ENCODE results near the gene ANKAR.
"Not testable (repeated sequence)": the region's sequence is repeated elsewhere in the genome, so short reads cannot be mapped to it uniquely, and the experiment has no call there.

Gene ANKAR

DNA sequence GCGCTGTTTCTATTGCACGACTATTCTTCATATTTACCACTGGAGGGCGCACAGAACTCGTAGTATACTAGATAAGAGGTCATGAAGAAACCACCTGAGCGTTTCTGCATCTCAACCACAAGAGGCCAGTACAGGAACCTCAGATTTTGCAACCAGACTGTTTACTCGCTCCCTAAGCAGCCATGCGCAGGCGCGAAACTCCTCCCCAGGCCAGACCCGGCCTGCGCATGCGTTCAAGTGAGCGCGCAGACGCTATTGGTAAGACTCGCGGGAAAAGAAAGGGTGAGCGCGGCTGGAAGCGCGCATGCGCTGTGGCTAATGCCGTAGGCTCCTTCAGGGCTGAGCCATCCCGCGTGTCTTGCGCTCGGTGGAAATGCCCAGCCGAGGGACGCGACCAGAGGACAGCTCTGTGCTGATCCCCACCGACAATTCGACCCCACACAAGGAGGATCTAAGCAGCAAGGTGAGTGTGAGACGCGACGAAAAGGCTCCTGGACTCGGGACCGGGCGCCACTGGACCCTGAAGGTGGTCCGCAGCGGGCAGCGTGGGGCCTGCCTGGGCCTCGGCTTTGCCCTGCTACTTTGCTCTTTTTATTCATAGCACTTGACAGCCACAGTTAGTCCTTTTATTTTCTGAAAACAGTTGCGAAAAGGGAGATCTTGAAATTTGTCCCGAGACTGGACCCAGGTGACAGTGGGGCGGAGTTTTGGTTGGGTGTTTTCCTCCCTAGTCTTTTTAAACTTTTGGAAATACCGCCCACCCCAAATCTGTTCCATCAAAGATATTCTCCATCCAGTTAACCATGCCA lies 13.1 kb upstream of the ANKAR start, which contains the start of gene ASNSD1:
ASNSD1 (plus strand) TSS at position 312 of the 809 bp plus-strand sequence. CDS start 4,674 bp downstream, outside the sequence.
- peak; percentile 97 for DNase-seq

DNA sequence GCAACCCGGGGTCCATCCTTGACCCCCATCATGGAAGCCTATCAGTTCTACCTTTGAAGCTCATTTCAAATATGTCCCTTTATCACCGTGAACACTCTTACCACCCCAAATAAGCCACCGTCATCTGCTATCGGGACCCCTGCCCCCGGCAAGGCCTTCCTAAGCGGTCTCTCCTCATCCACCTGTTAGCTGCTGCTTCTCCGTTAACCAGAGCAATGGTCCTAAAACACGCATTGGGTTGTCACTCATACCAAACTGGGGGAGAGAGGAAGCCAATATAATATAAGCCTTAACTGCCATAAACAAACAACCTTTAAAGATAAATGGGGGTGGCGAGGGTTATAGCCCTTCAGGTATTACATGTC lies 12.5 kb upstream of the ANKAR start:
- DNase-seq: no peak

DNA sequence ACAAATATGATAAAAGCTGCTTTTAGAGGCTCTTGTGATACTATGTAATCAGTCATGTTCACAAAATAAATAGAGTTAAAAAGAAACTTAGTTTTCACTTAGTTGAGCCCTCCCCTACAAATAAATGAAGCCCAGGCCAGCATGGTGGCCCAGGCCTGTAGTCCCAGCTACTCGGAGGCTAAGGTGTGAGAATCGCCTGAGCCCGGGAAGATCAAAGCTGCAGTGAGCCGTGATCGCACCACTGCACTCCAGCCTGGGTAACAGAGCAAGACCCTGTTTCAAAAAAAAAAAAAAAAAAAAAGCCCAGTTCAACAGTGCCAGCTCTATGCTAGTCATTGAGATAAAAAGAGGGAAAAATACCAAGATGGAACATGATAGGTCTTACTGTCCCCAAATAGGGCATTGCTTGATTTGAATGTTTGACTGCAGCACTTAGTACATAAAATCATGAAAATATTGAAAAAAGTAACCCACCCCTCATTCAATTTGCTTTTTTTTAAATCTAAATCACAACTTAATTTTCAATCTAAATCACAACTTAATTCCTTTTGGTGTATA lies 11.7 kb upstream of the ANKAR start:
- DNase-seq: no peak

DNA sequence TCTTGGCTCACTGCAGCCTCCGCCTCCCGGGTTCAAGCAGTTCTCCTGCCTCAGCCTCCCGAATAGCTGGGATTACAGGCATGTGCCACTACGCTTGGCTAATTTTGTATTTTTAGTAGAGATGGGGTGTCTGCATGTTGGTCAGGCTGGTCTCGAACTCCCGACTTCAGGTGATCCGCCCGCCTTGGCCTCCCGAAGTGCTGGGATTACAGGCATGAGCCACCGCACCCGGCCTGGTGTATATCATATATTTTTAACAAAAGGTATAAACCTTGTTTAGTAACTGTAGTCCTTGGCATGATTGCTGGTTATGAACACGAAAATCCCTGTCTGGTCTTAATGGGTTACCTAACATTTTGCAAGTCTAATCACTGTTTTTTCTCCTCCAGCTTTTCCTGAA lies 11.2 kb upstream of the ANKAR start:
- not testable (repeated sequence) for DNase-seq

DNA sequence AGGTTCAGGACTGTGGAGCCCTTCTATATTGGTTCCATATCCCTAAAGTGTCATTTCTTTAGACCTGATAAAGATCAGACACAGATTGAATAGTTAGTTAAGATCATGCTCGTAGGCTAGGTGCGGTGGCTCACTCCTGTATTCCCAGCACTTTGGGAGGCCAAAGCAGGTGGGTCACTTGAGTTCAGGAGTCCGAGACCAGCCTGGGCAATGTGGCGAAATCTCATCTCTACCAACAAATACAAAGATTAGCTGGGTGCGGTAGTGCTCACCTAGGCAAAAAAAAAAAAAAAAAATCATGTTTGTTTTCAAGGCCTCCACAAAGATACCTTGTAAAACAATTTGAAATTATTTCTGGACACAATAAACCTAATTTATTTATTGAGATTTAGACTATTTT lies 4.6 kb upstream of the ANKAR start:
- no peak for DNase-seq

DNA sequence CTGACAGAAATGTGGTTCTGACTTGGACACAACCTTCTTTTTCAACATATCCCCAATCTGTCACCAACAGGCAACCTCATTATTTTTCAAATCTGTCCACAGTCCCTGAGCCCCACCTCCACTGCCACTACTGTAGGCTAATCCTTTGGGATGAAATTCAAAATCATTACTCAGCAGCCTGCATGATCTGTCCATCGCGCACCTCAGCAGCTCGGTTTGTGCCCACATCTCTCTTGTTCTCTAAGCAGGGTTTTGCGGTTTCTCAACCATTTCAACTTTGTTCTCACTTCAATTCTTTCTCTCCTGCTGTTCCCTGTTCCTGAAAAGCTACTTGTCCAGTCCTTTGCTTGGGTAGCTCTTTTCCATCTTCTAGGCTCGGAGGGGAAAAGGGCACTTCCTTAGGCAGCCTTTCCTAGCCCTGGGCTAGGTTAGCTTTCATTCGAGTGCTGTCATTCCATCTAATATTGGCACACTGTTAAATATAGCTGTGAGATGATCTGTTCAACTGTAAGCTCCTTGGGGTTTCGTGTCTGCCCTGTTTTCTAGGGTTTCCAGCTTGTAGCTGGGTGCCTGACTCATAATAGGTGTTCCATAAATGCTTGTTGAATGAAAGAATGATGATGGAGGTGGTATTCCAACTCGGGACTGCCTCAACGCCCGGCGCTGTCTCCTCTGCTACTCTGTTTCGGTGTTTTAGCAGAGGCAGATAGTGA lies 653 bp upstream of the ANKAR start:
- DNase-seq: no peak

DNA sequence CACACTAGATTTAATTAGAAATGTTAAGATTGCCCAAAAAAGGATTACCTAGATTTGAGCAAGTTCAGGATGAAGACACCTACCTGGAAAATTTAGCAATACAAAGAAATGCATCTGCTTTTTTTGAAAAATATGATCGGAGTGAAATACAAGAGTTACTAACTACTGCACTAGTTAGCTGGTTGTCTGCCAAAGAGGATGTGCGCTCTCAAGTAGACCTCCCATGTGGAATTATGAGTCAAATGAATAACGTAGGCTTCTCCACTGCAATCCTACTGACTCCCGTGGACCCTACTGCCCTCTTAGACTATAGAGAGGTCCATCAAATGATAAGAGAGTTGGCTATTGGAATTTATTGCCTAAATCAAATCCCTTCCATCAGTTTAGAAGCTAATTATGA lies 2.0 kb downstream of the ANKAR start:
- no peak for DNase-seq

DNA sequence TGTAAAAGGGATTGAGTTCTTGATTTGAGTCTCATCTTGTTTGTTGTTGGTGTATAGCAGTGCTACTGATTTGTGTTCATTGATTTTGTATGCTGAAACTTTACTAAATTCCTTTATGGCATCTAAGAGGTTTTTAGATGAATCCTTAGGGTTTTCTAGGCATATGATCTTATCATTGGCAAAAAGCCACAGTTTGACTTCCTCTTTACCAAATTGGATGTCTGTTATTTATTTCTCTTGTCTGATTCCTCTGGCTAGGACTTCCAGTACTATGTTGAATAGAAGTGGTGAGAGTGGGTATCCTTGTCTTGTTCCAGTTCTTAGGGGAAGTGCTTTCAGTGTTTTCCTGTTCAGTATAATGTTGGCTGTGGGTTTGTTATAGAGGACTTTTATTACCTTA lies 4.8 kb downstream of the ANKAR start:
- no peak for DNase-seq

DNA sequence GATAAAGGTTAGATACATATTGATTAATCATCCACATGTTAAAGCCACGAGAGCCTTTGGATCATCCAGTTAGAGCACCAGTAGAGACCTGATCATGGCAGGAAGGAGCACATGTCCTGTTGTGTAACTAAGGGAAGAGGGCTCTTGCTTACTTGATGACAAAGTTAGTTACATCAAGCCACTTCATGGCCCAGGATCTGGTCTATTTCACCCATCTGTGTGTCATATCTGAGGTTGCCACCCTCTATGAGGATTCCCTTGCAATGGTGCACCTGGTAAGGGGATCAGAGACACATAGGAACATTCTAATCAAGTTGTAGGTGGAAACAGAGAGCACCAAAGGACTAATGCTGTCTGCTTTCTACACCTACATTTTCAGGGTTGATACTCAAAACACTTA lies 6.7 kb downstream of the ANKAR start:
- DNase-seq: no peak

DNA sequence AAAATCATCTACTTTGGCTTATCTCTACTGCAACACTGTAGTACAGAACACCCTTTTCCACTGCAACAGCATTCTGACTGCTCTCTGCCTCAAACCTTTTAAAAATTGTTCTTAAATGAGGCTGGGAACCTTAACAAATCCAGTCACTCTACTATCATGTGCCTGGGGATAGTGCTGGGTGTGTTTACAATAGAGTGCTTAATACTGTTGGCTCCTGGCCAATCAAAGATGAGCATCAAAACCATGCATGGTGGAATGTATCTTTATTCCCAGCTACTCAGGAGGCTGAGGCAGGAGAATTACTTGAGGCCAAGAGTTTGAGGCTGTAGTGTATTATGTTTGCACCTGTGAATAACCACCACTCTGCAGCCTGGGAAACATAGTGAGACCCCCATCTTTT lies 7.4 kb downstream of the ANKAR start:
- DNase-seq: no peak

DNA sequence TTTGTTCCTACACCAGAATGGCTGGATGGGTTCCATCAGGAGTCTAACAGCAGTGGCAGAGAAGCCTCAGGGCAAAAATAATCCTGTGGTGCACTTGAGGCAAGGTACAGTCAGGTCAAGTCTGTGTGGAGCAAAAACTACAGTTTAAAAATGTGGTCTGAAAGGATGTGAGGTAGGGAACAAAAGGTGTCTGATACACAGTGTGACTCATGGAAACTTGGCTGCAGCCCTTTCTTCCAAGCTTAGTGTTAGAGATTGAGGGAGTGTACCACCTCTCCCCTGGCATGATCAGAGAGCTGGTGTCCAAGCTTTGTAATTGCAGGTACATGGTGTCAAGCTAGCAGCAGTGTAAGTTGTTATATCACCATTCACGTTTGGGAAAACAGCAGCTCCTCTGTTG lies 8.9 kb downstream of the ANKAR start:
- no peak for DNase-seq

DNA sequence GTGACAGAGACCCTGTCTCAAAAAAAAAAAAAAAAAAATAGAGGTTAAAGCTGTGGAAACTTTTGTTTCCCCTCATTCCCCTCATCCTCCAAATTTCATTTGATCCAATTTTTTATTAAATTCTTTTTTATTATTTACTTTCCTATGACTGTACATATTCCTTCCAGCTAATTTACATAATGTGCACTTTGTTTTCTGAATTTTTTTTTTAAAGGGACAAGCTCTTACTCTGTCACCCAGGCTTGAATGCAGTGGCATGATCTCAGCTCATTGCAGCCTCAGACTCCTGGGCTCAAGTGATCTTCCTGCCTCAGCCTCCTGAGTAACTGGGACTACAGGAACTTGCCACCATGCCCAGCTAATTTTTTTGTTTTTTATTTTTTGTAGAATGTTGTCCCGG lies 10.3 kb downstream of the ANKAR start:
- no peak for DNase-seq

DNA sequence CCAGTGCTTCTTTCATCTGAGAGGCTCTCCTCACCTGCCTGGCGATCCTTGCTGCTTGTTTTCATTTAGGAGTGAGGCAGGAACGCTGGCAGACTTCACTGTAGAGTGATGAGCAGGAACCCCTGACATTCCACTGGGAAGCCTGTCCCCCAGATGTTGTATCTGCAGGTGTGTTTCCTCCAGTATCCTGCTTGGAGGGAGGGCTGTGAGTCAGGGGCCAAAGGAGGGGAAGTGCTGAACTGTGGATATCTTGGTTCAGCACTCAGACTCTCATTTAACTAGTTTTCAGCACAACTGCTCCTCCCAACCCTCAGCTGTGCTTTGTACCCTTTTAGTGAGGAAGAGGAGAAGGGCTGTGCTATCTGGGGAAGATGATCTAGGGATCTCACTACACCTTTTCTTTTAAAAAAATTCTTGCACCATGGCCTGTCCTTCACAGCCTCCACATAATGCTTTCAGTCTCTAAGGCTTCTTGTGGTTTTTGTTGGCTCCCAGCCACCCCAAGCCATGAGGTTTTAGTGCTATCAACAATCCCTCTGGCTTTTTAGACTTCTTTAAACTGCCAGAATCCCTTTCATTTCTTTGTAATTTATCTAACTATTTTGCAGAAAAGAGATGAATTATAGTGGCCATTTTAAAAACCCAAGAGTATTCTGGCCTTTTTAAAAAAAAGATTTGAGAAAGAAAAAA lies 11.2 kb downstream of the ANKAR start:
- DNase-seq: no peak

DNA sequence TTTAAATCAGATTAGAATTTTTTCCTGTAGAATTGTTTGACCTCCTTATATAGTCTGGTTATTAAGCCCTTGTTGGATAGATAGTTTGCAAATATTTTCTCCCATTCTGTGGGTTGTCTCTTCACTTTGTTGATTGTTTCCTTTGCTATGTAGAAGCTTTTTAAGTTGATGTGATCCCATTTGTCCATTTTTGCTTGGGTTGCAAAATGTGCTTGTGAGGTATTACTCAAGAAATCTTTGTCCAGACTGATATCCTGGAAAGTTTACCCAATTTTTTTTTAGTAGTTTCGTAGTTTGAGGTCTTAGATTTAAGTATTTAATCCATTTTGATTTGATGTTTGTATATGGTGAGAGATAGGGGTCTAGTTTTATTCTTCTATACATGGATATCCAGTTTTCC lies 13.3 kb downstream of the ANKAR start:
- DNase-seq: not testable (repeated sequence)

DNA sequence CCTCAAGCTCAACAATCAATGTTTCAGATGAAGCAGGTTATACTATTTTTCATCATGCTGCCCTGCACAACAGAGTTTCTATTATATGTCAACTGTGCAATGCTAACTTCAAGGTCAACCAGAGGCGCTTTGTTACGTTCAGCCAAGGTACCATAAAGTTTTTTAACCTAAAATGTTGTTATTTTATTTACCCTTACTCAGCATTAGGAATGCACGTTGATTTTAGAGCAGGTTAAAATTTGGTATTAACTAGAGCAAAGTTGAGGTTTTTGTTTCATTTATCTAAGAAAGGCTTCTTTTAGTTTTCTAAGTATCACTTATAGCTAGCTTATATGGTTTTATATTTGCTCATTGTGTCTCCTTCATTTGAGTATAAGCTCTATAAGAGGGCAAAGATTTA lies 21.8 kb downstream of the ANKAR start:
- DNase-seq: no peak

DNA sequence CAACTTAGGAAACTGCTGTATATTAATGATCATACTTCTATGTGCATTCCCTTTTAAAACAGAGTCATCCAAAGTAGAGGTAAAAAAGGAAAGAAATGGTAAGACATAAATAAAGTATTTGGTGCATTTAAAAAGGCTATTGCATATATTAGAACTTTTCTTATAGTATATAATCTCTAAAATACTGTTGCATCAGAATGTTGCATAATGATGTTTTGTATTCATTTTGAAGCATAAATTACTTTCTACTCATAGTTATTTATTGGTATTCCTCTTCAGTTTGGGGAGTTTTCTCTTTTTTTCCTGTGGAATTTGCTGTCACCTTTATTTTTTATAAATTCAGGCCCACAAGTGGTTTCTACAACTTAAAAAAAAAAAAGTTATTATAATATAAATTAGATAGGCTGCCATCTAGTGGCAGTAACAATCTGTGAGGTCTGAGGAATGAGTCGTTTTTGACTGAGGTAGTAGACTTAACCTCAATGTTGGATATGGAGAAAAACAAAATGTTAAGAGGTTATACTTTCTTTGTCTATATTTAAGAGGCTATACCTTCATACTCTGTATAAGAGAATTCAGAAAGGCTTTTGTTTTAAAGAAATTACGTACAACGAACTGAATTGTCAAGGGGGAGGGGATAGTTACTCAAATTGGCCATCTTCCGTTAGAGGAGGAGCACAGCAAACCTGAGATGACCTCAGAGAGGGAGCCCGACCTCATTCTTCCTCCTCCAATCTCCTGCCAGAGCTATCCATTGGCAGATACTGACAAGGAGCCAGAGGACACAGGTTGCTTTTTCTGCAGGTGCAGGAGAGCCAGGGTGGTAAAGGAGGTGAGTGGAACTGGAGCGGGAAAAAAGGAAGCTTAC lies 23.8 kb downstream of the ANKAR start:
- no peak for DNase-seq

DNA sequence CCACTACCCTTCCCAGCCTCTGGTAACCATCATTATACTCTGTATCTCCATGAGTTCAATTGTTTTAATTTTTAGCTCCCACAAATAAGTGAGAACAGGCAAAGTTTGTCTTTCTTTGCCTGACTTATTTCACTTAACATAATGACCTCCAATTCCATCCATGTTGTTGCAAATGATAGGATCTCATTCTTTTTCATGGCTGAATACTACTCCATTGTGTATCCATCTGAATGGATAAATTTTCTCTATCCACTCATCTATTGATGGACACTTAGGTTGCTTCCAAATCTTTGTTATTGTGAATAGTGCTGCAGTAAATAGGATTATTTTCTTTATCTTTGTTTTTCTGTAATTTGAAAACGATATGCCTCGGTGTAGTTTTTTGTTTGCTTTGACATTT lies 26.2 kb downstream of the ANKAR start:
- no peak for DNase-seq

DNA sequence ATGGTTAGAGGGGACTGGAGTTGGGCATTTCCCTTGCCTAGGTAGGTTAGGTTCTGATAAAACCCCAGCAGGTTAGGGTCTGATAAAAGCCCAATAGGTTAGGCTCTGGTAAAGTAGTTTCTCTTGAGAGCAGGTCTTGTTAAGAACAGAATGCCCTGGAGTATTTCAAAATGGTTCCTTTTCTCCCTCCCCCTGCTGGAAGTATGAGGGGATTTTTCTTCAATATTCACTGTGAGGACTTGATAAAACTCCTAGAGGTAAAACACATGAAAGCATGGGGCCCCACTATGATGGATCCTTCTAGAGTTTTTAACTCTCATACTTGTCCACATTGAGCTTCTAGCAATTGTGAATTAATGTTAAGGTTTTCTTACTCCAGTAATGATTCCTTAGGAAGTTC lies 27.6 kb downstream of the ANKAR start:
- no peak for DNase-seq

DNA sequence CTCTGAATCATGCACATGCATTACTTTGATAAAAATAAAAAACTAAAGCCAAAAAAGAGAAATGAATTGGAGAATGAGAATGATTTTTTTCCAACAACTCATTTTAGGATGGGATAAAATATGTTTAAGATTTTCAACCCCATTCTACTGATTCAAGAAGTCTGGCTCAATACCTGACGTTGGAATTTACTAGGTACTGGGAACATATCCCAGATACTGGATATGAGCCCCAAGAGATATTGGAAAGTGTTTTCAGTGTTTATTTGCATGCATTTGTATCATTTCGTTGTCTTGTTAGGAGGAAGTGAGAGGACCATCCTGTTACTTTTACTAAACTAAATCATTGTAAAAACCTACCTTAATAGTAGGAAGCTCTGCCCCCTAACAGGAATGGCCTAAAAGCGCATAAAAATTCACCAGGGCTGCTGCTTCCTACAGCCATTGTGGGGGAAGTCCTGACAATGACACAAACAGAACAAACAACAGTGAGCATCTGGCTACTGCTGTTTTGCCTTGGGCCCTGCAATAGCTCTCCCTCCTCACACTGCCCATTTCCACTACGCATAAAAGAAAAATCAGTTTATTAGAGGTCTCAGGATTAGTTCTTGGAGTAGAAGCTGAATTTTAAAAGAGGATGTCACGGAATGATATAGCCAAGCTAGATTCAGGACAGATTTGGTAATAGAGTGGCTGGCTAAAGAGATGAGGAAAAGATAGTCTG lies 35.2 kb downstream of the ANKAR start:
- DNase-seq: no peak

DNA sequence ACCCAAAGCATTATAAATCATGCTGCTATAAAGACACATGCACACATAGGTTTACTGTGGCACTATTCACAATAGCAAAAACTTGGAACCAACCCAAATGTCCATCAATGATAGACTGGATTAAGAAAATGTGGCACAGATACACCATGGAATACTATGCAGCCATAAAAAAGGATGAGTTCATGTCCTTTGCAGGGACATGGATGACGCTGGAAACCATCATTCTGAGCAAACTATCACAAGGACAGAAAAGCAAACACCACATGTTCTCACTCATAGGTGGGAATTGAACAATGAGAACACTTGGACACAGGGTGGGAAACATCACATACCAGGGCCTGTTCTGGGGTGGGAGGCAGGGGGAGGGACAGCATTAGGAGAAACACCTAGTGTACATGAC lies 43.1 kb downstream of the ANKAR start:
- DNase-seq: not testable (repeated sequence)

DNA sequence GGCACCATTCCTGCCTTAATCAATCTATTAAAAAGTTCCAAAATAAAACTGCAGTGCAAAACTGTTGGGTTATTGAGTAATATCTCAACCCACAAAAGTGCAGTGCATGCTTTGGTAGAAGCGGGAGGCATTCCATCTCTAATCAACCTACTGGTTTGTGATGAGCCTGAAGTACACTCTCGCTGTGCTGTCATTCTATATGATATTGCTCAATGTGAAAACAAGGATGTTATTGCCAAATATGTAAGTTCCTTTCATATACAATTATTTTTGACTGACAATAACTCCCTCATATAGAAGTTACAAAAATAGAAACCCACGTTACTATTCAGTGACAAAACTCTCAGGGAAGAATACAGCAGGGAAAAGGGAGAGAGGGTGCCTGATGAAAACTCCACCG lies 45.1 kb downstream of the ANKAR start:
- DNase-seq: no peak

DNA sequence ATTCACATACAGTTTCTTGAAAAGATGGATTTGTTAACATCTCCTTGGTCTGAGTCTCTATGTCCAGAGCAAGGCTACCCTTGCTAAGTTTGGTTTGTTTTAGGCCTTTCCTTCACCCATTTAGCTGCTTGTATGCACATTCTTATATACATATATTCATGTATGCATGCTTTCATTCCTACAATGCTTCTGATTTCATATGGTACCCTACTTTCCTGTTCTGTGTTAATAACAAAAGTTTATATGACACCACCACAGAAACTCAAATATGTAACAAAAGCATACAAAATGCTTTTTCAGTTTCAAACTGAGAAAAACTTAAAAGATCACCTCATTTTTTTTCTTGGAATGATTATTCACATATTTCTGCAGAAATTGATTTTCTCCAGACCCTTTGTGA lies 48.7 kb downstream of the ANKAR start:
- no peak for DNase-seq

Data from activated gamma-delta T cell (primary cell).